Activated naive CD4-positive, alpha-beta T cell treated with anti-CD3 and anti-CD28 coated beads, Interleukin-2, amount 50 U/mL, for 72 hours (primary cell): Measurements from ENCODE around the gene TMEM143. TPM values are rescaled to one million over a fixed set of nuclear protein-coding genes. Genes with fewer than 3 reads are reported as not detected.
A peak's percentile ranks its signal among the peaks of the same experiment; 100 is the strongest.
"Not testable (repeated sequence)": the region's sequence is repeated elsewhere in the genome, so short reads cannot be mapped to it uniquely, and the experiment has no call there.

Experiments
- ATAC-seq, 2 donors: fragments of 150-1000 bp; cut with Tn5 transposase; 2 replicates each; pipeline ENCODE4 v1.10.0; 2021; ENCODE audit warnings: mild to moderate bottlenecking in 2 of 2, moderate library complexity in 2 of 2
- DNase-seq, 2 donors: peaks; one replicate each; pipeline ENCODE4 v3.0.0; 2021 to 2022; ENCODE audit warnings: low spot score in 2 of 2
- H3K27ac Mint-ChIP-seq, 2 donors: one replicate each; pipeline ENCODE4 v1.8.0; 2022; ENCODE audit warnings: mild to moderate bottlenecking in 2 of 2, mixed read lengths in 2 of 2
- H3K36me3 Mint-ChIP-seq, 2 donors: one replicate each; pipeline ENCODE4 v1.8.0; 2022; ENCODE audit warnings: mixed read lengths in 2 of 2
- H3K9me3 Mint-ChIP-seq, 2 donors: one replicate each; pipeline ENCODE4 v1.8.0; 2022; ENCODE audit warnings: mixed read lengths in 2 of 2
- total RNA-seq, 2 donors: library from RNA; stranded (reverse); gene quantifications; one replicate each; pipeline ENCODE4 v1.2.3, GENCODE V29; 2022

Gene TMEM143
- total RNA-seq, 2 donors from 2014 or later: 24.1 to 48.1 TPM

GRCh38 chr19:48296963-48297734 lies 66.6 kb downstream of the TMEM143 start:
- peak overlapping the region in 1 of 2 donors; percentile 38 for H3K27ac Mint-ChIP-seq
- DNase-seq (no peak), ATAC-seq (no peak)
- H3K9me3 Mint-ChIP-seq: no peaks in the 10 kb centered on the region
- H3K36me3 Mint-ChIP-seq: no peaks in the 10 kb centered on the region

- no peak overlapping the region for H3K27ac Mint-ChIP-seq
- H3K36me3 Mint-ChIP-seq: no peaks in the 10 kb centered on the region
- H3K9me3 Mint-ChIP-seq: no peaks in the 10 kb centered on the region
- DNase-seq (no peak), ATAC-seq (no peak)
Measured at GRCh38 chr19:48295458-48295857, 68.3 kb downstream of the TMEM143 start.

GRCh38 chr19:48292798-48293197 lies 70.9 kb downstream of the TMEM143 start:
- Mint-ChIP-seq H3K27ac (no peak overlapping the region), H3K36me3 (no peaks in the 10 kb centered on the region), H3K9me3 (no peaks in the 10 kb centered on the region)
- ATAC-seq: no peak
- no peak for DNase-seq

- not testable (repeated sequence) for H3K9me3 Mint-ChIP-seq, H3K27ac Mint-ChIP-seq, ATAC-seq, H3K36me3 Mint-ChIP-seq, DNase-seq
Measured at GRCh38 chr19:48291489-48291815, 72.3 kb downstream of the TMEM143 start.

GRCh38 chr19:48290771-48291488 lies 72.8 kb downstream of the TMEM143 start:
- Mint-ChIP-seq H3K27ac (no peak overlapping the region), H3K9me3 (peaks cover 5 to 8% of the 10 kb centered on the region in 2 donors), H3K36me3 (peaks cover 11 to 12% of the 10 kb centered on the region in 2 donors)
- peak; percentile 67 to 79 for DNase-seq
- peak; percentile 76 for ATAC-seq

- DNase-seq: no peak
- Mint-ChIP-seq H3K27ac (no peak overlapping the region), H3K9me3 (peaks cover 5 to 10% of the 10 kb centered on the region in 2 donors), H3K36me3 (peaks cover 11 to 16% of the 10 kb centered on the region in 2 donors)
- no peak for ATAC-seq
Measured at GRCh38 chr19:48290401-48290770, 73.4 kb downstream of the TMEM143 start.

GRCh38 chr19:48287748-48288147 lies 76.0 kb downstream of the TMEM143 start:
- ATAC-seq (no peak), DNase-seq (no peak)
- no peak overlapping the region for H3K27ac Mint-ChIP-seq
- peaks cover 5 to 14% of the 10 kb centered on the region in 2 donors for H3K9me3 Mint-ChIP-seq
- H3K36me3 Mint-ChIP-seq: peaks cover 11 to 16% of the 10 kb centered on the region in 2 donors

- Mint-ChIP-seq H3K27ac (no peak overlapping the region), H3K36me3 (peaks cover 11 to 16% of the 10 kb centered on the region in 2 donors), H3K9me3 (peaks cover 5 to 14% of the 10 kb centered on the region in 2 donors)
- no peak for ATAC-seq
- DNase-seq: no peak
Measured at GRCh38 chr19:48284896-48285295, 78.8 kb downstream of the TMEM143 start.

GRCh38 chr19:48283908-48284307 lies 79.8 kb downstream of the TMEM143 start:
- Mint-ChIP-seq H3K9me3 (peaks cover 5 to 14% of the 10 kb centered on the region in 2 donors), H3K36me3 (peaks cover 11 to 16% of the 10 kb centered on the region in 2 donors), H3K27ac (no peak overlapping the region)
- no peak for DNase-seq
- ATAC-seq: no peak

Other genes with a start within 250 kb of the TMEM143 start
- 100 to 1,000 TPM; 180 to 231 TPM for gene LIG1, start 193.6 kb downstream of the TMEM143 start, total RNA-seq
- 10 to 100 TPM in 1 of 2 donors, 1 to 10 TPM in 1; 9.0 to 10.2 TPM for gene ZSWIM9, start 193.3 kb downstream of the TMEM143 start, total RNA-seq
- gene CARD8, start 108.0 kb downstream of the TMEM143 start, total RNA-seq: 100 to 1,000 TPM in 1 of 2 donors, 10 to 100 TPM in 1; 99.5 to 147 TPM
- gene ZNF114, start 93.9 kb downstream of the TMEM143 start, total RNA-seq: under 1 TPM in 1 of 2 donors, not detected in 1; 0.31 TPM
- 100 to 1,000 TPM in 1 of 2 donors, 10 to 100 TPM in 1; 55.4 to 211 TPM for gene EMP3, start 38.4 kb downstream of the TMEM143 start, total RNA-seq
- under 1 TPM in 1 of 2 donors, not detected in 1; 0.41 TPM for gene SYNGR4, start 427 bp upstream of the TMEM143 start, total RNA-seq
- 100 to 1,000 TPM in 1 of 2 donors, 10 to 100 TPM in 1; 91.1 to 108 TPM for gene KDELR1, start 27.6 kb upstream of the TMEM143 start, total RNA-seq
- under 1 TPM; 0.23 to 0.45 TPM for gene GRIN2D, start 29.7 kb upstream of the TMEM143 start, total RNA-seq
- 10 to 100 TPM; 32.8 to 46.3 TPM for gene GRWD1, start 82.0 kb upstream of the TMEM143 start, total RNA-seq
- gene KCNJ14, start 91.6 kb upstream of the TMEM143 start, total RNA-seq: 1 to 10 TPM; 2.1 to 2.3 TPM
- gene CYTH2, start 105.4 kb upstream of the TMEM143 start, total RNA-seq: 10 to 100 TPM; 32.4 to 64.1 TPM
- gene LMTK3, start 147.9 kb upstream of the TMEM143 start, total RNA-seq: 1 to 10 TPM; 2.9 to 9.5 TPM
- gene SULT2B1, start 188.2 kb upstream of the TMEM143 start, total RNA-seq: not detected
- not detected for gene SPACA4, start 242.8 kb upstream of the TMEM143 start, total RNA-seq